Jurkat, Clone E6-1 (cell line): Measurements from ENCODE around the gene CDH4.
A peak's percentile ranks its signal among the peaks of the same experiment; 100 is the strongest.

Experiments
- DNase-seq: peaks from one replicate; pipeline ENCODE4 v3.0.0-alpha.2; 2011; ENCODE audit warnings: low read depth, low spot score
- H3K4me3 ChIP-seq: 2 replicates; pipeline ENCODE4 v1.5.1; 2011; ENCODE audit warnings: mild to moderate bottlenecking, low read length, control low read depth, moderate library complexity

Gene CDH4

GRCh38 chr20:61896058-61896961, 644.2 kb downstream of the CDH4 start:
- no peak for DNase-seq
- H3K4me3 ChIP-seq, result no peak overlapping the region

- no peak for DNase-seq
- no peak overlapping the region for H3K4me3 ChIP-seq
Measured at GRCh38 chr20:61897401-61898295, 645.6 kb downstream of the CDH4 start.

GRCh38 chr20:61898405-61898804, 646.3 kb downstream of the CDH4 start:
- H3K4me3 ChIP-seq, result no peak overlapping the region
- DNase-seq, result no peak

- no peak for DNase-seq
- no peak overlapping the region for H3K4me3 ChIP-seq
Measured at GRCh38 chr20:61900011-61900944, 648.2 kb downstream of the CDH4 start.

- DNase-seq, result no peak
- no peak overlapping the region for H3K4me3 ChIP-seq
Measured at GRCh38 chr20:61900945-61901293, 648.9 kb downstream of the CDH4 start.

- DNase-seq, result peak; percentile 31
Measured at GRCh38 chr20:61901392-61902220, 649.5 kb downstream of the CDH4 start.

GRCh38 chr20:61902221-61902869, 650.3 kb downstream of the CDH4 start:
- DNase-seq, result no peak
- no peak overlapping the region for H3K4me3 ChIP-seq

More at GRCh38 chr20:61901392-61902220, 649.5 kb downstream of the CDH4 start:
- H3K4me3 ChIP-seq, result no peak overlapping the region

- H3K4me3 ChIP-seq, result no peak overlapping the region
- no peak for DNase-seq
Measured at GRCh38 chr20:61903575-61904340, 651.7 kb downstream of the CDH4 start.

GRCh38 chr20:61904456-61904855, 652.4 kb downstream of the CDH4 start:
- no peak for DNase-seq
- H3K4me3 ChIP-seq, result no peak overlapping the region

- no peak for DNase-seq
- H3K4me3 ChIP-seq, result no peak overlapping the region
Measured at GRCh38 chr20:61905781-61906523, 653.9 kb downstream of the CDH4 start.

GRCh38 chr20:61907081-61907891, 655.2 kb downstream of the CDH4 start:
- H3K4me3 ChIP-seq, result no peak overlapping the region
- no peak for DNase-seq

GRCh38 chr20:61908057-61909026, 656.3 kb downstream of the CDH4 start:
- no peak overlapping the region for H3K4me3 ChIP-seq
- DNase-seq, result no peak

- H3K4me3 ChIP-seq, result no peak overlapping the region
- DNase-seq, result no peak
Measured at GRCh38 chr20:61909028-61909427, 657.0 kb downstream of the CDH4 start.

- DNase-seq, result no peak
- H3K4me3 ChIP-seq, result no peak overlapping the region
Measured at GRCh38 chr20:61909821-61910220, 657.8 kb downstream of the CDH4 start.

- H3K4me3 ChIP-seq, result no peak overlapping the region
- peak; percentile 28 for DNase-seq
Measured at GRCh38 chr20:61911824-61912223, 659.8 kb downstream of the CDH4 start.
